ENCODE measurements around the gene ATF1.

ATF1 gene

GRCh38 chr12:50771409-50771808 lies 7.5 kb downstream of the ATF1 start:
- TF ChIP-seq GATA1 (IDR thresholded peaks at IDR 0.05; ENCODE audit: low read depth, low read length) (no peak), POLR2A (IDR thresholded peaks at IDR 0.05; ENCODE audit: low read length) (no peak)
- no peak for DNase-seq

DNA sequence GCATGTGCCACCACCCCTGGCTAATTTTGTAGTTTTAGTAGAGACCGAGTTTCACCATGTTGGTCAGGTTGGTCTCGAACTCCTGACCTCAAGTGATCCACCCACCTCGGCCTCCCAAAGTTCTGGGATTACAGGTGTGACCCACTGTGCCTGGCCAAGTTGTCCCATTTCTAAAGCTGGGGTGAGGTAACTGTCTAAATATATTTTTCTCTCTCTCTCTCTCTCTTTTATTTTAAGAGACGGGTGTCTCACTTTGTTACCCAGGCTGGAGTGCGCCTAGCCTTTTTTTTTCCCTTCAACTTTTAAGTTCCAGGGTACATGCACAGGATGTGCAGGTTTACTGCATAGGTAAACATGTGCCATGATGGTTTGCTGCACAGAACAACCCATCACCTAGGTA lies 8.6 kb downstream of the ATF1 start:
- no peak for DNase-seq
- no peak for TF ChIP-seq POLR2A (IDR thresholded peaks at IDR 0.05; ENCODE audit: low read length)
- TF ChIP-seq GATA1 (IDR thresholded peaks at IDR 0.05; ENCODE audit: low read depth, low read length), result no peak

DNA sequence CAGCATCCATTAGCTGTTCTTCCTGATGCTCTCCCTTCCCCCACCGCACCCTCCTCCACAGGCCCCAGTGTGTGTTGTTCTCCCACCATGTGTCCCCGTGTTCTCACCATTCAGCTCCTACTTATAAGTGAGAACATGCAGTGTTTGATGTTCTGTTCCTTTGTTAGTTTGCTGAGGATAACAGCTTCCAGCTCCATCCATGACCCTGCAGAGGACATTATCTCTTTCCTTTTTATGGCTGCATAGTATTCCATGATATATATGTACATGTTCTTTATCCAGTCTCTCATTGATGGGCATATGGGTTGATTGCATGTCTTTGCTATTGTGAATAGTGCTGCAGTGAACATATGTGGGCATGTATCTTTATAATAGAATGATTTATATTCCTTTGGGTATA lies 9.0 kb downstream of the ATF1 start:
- TF ChIP-seq POLR2A (IDR thresholded peaks at IDR 0.05; ENCODE audit: low read length) (no peak), GATA1 (IDR thresholded peaks at IDR 0.05; ENCODE audit: low read depth, low read length) (no peak)
- DNase-seq, result no peak

GRCh38 chr12:50775251-50775650 lies 11.3 kb downstream of the ATF1 start:
- DNase-seq, result peak in 1 of 2 experiments; percentile 26
- TF ChIP-seq POLR2A (IDR thresholded peaks at IDR 0.05; ENCODE audit: low read length) (no peak), GATA1 (IDR thresholded peaks at IDR 0.05; ENCODE audit: low read depth, low read length) (no peak)

- no peak for DNase-seq
- no peak for TF ChIP-seq POLR2A (IDR thresholded peaks at IDR 0.05; ENCODE audit: low read length)
- no peak for TF ChIP-seq GATA1 (IDR thresholded peaks at IDR 0.05; ENCODE audit: low read depth, low read length)
These were observed 13.1 kb downstream of the ATF1 start for GRCh38 chr12:50776749-50777728.

DNA sequence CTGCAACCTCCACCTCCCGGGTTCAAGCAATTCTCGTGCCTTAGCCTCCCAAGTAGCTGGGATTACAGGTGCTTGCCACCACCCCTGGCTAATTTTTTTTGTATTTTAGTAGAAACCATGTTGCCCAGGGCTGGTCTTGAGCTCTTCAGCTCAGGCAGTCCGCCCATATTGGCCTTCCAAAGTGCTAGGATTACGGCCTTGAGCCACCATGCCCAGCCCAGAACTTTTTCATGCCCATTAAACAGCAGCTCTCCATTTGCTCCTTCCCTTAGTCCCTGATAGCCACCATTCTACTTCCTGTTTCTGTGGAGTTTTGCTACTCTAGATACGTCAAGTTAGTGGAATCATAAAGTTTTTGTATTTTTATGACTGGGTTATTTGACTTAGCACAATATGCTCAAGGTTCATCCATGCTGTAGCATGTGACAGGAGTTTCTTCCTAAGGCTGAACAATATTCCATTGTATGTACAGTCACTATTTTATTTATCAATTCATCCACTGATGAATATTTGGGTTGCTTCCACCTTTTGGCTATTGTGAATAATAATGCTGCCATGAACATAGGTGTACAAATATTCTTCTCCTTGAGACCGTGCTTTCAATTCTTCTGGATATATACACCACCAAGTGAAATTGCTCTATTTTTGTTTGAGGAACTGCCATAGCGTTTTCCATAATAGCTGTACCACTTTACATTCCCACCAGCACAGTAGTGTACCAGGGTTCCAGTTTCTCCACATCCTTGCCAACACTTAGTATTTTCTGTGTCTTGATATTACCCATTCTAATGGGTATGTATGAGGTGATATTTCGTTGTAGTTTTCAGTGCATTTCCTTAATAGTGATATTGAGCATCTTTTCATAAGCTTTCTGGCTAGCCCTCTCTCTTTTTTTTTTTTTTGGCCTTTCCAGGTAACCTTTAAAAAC lies 15.0 kb downstream of the ATF1 start:
- no peak for TF ChIP-seq GATA1 (IDR thresholded peaks at IDR 0.05; ENCODE audit: low read depth, low read length)
- TF ChIP-seq POLR2A (IDR thresholded peaks at IDR 0.05; ENCODE audit: low read length), result no peak
- no peak for DNase-seq

DNA sequence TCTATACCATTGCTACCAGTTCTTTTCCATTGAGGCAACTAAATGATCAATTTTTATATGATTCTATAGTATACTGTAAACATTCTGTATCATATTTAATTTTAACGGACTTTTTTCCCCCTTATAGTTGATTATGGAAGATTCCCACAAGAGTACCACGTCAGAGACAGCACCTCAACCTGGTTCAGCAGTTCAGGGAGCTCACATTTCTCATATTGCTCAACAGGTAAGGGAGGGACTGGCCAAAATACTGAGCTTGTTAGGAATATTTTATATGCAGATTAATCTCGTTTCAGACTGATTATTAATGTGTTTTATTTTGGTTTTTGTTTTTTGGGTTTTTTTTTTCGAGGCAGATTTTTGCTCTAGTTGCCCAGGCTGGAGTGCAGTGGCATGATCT lies 16.1 kb downstream of the ATF1 start:
- DNase-seq, result no peak
- TF ChIP-seq POLR2A (IDR thresholded peaks at IDR 0.05; ENCODE audit: low read length) (no peak), GATA1 (IDR thresholded peaks at IDR 0.05; ENCODE audit: low read depth, low read length) (no peak)

GRCh38 chr12:50784501-50784900 lies 20.6 kb downstream of the ATF1 start:
- no peak for DNase-seq
- TF ChIP-seq POLR2A (IDR thresholded peaks at IDR 0.05; ENCODE audit: low read length) (no peak), GATA1 (IDR thresholded peaks at IDR 0.05; ENCODE audit: low read depth, low read length) (no peak)

- TF ChIP-seq POLR2A (IDR thresholded peaks at IDR 0.05; ENCODE audit: low read length) (no peak), GATA1 (IDR thresholded peaks at IDR 0.05; ENCODE audit: low read depth, low read length) (no peak)
- no peak for DNase-seq
These were observed 21.6 kb downstream of the ATF1 start for GRCh38 chr12:50785406-50786001.

DNA sequence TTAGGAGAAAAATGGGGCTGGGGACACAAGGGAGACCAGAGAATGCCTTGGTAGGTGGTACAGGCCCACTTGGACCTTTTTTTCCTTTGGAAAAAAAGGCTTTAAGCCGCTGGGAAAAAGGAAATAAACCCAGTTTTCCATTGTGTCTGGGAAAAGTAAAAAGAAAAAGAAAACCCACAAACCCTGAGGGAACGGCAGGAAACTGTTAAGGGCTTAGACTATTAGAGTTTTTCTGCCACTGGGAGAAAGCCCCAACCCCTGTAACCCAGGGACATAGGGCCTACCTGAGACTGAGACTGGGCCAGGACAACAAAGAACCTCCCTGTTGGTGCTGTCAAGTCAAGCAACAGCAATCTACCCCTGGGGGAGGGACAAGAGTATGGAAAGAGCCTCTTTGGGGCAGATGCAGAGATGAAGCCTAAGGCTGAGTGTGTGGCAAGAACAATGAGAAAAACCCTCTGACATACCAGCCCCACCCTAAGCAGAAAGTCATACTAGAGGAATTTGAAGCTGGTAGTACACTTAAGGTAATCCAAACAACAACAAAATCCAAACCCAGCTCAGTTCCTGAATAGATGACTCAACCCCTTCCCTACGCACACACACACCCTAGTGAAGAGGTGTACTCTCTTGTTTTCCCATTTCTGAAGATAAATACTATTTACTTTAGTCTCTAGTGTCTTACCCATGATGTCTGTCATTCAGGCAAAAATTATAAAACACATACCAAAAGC lies 22.8 kb downstream of the ATF1 start:
- no peak for DNase-seq
- no peak for TF ChIP-seq GATA1 (IDR thresholded peaks at IDR 0.05; ENCODE audit: low read depth, low read length)
- TF ChIP-seq POLR2A (IDR thresholded peaks at IDR 0.05; ENCODE audit: low read length), result no peak

DNA sequence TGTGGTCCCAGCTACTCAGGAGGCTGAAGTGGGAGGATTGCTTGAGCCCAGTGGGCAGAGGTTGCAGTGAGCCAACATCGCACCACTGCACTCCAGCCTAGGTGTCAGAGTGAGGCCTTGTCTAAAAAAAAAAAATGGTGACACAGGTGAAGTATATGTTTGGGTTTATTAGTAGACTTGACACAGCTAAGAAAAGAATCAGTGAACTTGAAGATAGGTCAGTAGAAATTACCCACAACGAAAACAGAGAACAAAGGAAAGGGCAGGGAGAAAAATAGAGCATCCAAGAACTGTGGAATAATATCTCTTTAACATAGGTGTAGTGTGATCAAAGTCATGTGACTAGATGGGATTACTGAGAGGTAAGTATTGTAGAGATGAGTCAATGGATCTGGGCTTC lies 23.7 kb downstream of the ATF1 start:
- TF ChIP-seq POLR2A (IDR thresholded peaks at IDR 0.05; ENCODE audit: low read length) (no peak), GATA1 (IDR thresholded peaks at IDR 0.05; ENCODE audit: low read depth, low read length) (no peak)
- DNase-seq, result no peak

DNA sequence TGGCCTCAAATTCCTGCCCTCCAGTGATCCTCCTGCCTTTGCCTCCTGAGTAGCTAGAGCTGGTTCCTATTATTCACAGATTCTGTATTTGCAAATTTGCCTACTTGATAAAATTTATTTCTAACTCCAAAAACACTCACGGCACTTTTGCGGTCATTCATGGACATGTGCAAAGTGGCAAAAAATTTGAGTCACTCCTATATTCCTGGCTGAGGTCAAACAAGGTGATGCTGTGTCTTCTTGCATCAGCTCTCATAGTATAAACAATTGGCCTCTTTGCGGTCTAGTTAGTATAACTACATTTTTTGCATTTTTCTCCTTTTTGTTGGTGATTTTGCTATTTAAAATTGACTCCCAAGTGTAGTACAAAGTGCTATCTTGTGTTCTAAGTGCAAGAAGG lies 24.7 kb downstream of the ATF1 start:
- TF ChIP-seq GATA1 (IDR thresholded peaks at IDR 0.05; ENCODE audit: low read depth, low read length) (no peak), POLR2A (IDR thresholded peaks at IDR 0.05; ENCODE audit: low read length) (no peak)
- no peak for DNase-seq

DNA sequence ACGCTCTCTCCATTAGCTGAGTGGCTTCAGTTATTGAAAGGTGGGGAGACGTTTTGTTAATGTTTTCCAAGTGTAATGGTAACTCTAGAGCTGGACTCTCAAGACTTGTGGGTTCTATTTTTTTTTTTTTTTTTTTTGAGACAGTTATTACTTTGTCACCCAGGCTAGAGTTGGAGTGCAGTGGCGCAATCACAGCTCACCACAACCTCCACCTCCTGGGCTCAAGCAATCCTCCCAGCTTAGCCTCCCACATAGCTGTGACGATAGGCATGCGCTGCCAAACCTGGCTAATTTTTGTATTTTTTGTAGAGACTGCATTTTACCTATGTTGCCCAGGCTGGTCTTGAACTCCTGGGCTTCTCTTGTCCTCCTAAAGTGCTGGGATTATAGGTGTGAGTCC lies 26.2 kb downstream of the ATF1 start:
- DNase-seq, result no peak
- TF ChIP-seq POLR2A (IDR thresholded peaks at IDR 0.05; ENCODE audit: low read length), result no peak
- no peak for TF ChIP-seq GATA1 (IDR thresholded peaks at IDR 0.05; ENCODE audit: low read depth, low read length)
